ENCODE results near the gene RANBP17.
A peak's percentile ranks its signal among the peaks of the same experiment; 100 is the strongest.

The RANBP17 gene

DNA sequence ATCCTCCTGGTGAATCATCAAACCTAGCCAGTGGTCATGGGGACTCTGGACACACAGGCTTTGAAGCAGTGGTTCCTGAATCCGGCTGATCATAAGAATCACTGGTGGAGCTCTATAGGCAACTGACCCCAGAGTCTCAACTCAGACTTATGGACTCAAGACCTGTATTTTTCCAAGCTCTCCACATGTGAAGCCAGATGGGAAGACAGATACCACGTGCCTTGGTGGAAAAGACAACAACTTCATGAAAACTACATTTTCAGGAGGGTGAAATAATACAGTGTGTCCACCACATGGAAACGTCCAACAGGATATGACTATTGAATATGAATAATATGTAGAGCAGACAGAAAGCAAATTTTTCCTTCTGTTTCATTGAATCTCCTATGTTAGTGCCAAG lies 44.6 kb upstream of the RANBP17 start:
- TF ChIP-seq ZNF565 (CRISPR knock-in tag; conservative IDR thresholded peaks at IDR 0.05; ENCODE audit: low read depth) (no peak), ESRRG (CRISPR knock-in tag; IDR thresholded peaks at IDR 0.05) (no peak), SNAI2 (CRISPR knock-in tag; IDR thresholded peaks at IDR 0.05) (no peak), TCF4 (CRISPR knock-in tag; IDR thresholded peaks at IDR 0.05; ENCODE audit: borderline replicate concordance) (no peak), RARB (CRISPR knock-in tag; IDR thresholded peaks at IDR 0.05) (no peak), CSDC2 (CRISPR knock-in tag; IDR thresholded peaks at IDR 0.05) (no peak), ZNF8 (CRISPR knock-in tag; IDR thresholded peaks at IDR 0.05) (no peak), OSR1 (CRISPR knock-in tag; IDR thresholded peaks at IDR 0.05) (no peak), ZFP30 (CRISPR knock-in tag; IDR thresholded peaks at IDR 0.05) (no peak), ZC3H10 (CRISPR knock-in tag; IDR thresholded peaks at IDR 0.05) (no peak)
- TF ChIP-seq, protein P1, sequence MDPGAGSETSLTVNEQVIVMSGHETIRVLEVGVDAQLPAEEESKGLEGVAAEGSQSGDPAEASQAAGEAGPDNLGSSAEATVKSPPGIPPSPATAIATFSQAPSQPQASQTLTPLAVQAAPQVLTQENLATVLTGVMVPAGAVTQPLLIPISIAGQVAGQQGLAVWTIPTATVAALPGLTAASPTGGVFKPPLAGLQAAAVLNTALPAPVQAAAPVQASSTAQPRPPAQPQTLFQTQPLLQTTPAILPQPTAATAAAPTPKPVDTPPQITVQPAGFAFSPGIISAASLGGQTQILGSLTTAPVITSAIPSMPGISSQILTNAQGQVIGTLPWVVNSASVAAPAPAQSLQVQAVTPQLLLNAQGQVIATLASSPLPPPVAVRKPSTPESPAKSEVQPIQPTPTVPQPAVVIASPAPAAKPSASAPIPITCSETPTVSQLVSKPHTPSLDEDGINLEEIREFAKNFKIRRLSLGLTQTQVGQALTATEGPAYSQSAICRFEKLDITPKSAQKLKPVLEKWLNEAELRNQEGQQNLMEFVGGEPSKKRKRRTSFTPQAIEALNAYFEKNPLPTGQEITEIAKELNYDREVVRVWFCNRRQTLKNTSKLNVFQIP (CRISPR knock-in tag; IDR thresholded peaks at IDR 0.05; ENCODE audit: borderline replicate concordance, low read depth) = no peak
- TF ChIP-seq, protein P2, sequence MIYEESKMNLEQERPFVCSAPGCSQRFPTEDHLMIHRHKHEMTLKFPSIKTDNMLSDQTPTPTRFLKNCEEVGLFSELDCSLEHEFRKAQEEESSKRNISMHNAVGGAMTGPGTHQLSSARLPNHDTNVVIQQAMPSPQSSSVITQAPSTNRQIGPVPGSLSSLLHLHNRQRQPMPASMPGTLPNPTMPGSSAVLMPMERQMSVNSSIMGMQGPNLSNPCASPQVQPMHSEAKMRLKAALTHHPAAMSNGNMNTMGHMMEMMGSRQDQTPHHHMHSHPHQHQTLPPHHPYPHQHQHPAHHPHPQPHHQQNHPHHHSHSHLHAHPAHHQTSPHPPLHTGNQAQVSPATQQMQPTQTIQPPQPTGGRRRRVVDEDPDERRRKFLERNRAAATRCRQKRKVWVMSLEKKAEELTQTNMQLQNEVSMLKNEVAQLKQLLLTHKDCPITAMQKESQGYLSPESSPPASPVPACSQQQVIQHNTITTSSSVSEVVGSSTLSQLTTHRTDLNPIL (CRISPR knock-in tag; IDR thresholded peaks at IDR 0.05; ENCODE audit: low read depth) = no peak
- no peak for ATAC-seq

DNA sequence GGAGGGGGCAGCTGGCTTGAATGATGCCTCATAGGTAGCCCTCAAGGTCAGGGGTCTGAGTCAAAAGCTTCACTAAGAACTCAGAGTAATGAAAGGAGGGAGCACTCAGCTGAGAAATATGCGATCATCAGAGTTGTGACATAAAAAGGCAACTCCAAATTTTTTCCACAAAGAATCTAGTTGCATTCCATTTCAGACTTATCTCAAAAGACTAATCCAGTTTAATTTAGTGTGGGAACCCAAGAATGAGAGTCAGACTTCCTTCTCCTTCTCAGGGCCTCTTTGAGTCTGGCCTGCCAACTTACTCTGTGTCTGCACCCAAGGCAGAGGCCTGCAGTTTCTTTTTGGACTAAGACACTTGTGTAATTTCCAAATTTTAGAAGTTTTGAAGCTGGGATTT lies 43.6 kb upstream of the RANBP17 start:
- TF ChIP-seq SNAI2 (CRISPR knock-in tag; IDR thresholded peaks at IDR 0.05) = no peak
- TF ChIP-seq ISL1 (CRISPR knock-in tag; IDR thresholded peaks at IDR 0.05) = peak; percentile 20; the same call in 1 of the 2 replicates
- ATAC-seq = no peak

DNA sequence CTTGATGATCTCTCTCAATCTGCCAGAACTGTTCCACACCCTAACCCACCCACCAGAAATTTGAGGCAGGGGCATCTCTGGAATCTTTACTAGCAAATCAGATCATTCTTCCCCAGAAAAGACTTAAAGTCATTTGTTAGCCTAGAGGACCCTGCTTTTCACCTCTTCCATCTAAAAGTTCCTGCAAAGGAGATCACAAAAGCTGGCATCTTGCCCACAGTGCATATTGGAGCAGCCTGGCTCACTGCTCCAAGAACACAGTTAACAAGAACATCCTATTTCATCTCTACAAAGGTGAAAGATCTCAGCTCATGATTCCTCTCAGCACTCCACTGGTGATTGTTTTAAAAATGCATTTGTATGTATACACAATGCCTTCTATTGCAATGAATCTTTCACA lies 42.0 kb upstream of the RANBP17 start:
- TF ChIP-seq ZNF8 (CRISPR knock-in tag; IDR thresholded peaks at IDR 0.05) = no peak
- TF ChIP-seq ARNTL (CRISPR knock-in tag; IDR thresholded peaks at IDR 0.05; ENCODE audit: borderline replicate concordance, low read depth) = no peak
- TF ChIP-seq, protein P3, sequence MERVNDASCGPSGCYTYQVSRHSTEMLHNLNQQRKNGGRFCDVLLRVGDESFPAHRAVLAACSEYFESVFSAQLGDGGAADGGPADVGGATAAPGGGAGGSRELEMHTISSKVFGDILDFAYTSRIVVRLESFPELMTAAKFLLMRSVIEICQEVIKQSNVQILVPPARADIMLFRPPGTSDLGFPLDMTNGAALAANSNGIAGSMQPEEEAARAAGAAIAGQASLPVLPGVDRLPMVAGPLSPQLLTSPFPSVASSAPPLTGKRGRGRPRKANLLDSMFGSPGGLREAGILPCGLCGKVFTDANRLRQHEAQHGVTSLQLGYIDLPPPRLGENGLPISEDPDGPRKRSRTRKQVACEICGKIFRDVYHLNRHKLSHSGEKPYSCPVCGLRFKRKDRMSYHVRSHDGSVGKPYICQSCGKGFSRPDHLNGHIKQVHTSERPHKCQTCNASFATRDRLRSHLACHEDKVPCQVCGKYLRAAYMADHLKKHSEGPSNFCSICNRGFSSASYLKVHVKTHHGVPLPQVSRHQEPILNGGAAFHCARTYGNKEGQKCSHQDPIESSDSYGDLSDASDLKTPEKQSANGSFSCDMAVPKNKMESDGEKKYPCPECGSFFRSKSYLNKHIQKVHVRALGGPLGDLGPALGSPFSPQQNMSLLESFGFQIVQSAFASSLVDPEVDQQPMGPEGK (CRISPR knock-in tag; IDR thresholded peaks at IDR 0.05; ENCODE audit: borderline replicate concordance) = no peak
- TF ChIP-seq, protein P4, sequence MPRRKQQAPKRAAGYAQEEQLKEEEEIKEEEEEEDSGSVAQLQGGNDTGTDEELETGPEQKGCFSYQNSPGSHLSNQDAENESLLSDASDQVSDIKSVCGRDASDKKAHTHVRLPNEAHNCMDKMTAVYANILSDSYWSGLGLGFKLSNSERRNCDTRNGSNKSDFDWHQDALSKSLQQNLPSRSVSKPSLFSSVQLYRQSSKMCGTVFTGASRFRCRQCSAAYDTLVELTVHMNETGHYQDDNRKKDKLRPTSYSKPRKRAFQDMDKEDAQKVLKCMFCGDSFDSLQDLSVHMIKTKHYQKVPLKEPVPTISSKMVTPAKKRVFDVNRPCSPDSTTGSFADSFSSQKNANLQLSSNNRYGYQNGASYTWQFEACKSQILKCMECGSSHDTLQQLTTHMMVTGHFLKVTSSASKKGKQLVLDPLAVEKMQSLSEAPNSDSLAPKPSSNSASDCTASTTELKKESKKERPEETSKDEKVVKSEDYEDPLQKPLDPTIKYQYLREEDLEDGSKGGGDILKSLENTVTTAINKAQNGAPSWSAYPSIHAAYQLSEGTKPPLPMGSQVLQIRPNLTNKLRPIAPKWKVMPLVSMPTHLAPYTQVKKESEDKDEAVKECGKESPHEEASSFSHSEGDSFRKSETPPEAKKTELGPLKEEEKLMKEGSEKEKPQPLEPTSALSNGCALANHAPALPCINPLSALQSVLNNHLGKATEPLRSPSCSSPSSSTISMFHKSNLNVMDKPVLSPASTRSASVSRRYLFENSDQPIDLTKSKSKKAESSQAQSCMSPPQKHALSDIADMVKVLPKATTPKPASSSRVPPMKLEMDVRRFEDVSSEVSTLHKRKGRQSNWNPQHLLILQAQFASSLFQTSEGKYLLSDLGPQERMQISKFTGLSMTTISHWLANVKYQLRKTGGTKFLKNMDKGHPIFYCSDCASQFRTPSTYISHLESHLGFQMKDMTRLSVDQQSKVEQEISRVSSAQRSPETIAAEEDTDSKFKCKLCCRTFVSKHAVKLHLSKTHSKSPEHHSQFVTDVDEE (CRISPR knock-in tag; IDR thresholded peaks at IDR 0.05) = no peak
- TF ChIP-seq ZC3H10 (CRISPR knock-in tag; IDR thresholded peaks at IDR 0.05) = no peak
- TF ChIP-seq CSDC2 (CRISPR knock-in tag; IDR thresholded peaks at IDR 0.05) = no peak
- TF ChIP-seq RARB (CRISPR knock-in tag; IDR thresholded peaks at IDR 0.05) = no peak
- TF ChIP-seq ZNF565 (CRISPR knock-in tag; conservative IDR thresholded peaks at IDR 0.05; ENCODE audit: low read depth) = no peak
- no peak for TF ChIP-seq ZFP30 (CRISPR knock-in tag; IDR thresholded peaks at IDR 0.05)
- TF ChIP-seq, protein P2 (CRISPR knock-in tag; IDR thresholded peaks at IDR 0.05; ENCODE audit: low read depth) = no peak
- ATAC-seq = no peak

DNA sequence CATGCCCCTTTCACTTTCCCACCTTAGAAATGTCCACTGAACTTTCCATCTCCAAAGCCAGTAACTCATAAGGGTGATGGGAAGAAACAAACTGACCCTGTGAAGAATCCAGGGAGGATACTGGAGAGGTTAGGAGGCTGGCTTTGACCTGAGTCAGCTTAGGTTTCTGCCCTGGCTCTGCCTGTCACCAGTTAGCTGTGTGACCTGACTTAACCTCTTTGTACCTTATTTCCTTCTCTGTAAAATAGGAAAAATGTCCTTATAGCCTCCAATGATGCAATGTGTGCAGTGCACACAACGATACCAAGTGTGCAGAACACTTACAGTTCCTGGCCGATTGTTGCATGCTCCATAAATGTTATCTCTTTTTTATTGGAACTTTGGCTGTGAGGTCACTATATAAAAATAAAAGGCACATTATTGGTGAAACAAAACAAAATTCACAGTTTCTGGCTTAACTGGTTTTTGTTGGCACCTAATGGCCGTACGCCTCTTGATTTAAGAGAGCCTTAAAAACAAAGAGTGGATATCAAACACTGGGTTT lies 40.5 kb upstream of the RANBP17 start:
- TF ChIP-seq RARB (CRISPR knock-in tag; IDR thresholded peaks at IDR 0.05) = no peak
- no peak for TF ChIP-seq ZC3H10 (CRISPR knock-in tag; IDR thresholded peaks at IDR 0.05)
- TF ChIP-seq SNAI2 (CRISPR knock-in tag; IDR thresholded peaks at IDR 0.05) = no peak
- TF ChIP-seq ARNTL (CRISPR knock-in tag; IDR thresholded peaks at IDR 0.05; ENCODE audit: borderline replicate concordance, low read depth) = no peak
- no peak for TF ChIP-seq ZFP30 (CRISPR knock-in tag; IDR thresholded peaks at IDR 0.05)
- TF ChIP-seq PPARA (CRISPR knock-in tag; IDR thresholded peaks at IDR 0.05; ENCODE audit: borderline replicate concordance) = no peak
- no peak for TF ChIP-seq CSDC2 (CRISPR knock-in tag; IDR thresholded peaks at IDR 0.05)
- no peak for TF ChIP-seq ZNF565 (CRISPR knock-in tag; conservative IDR thresholded peaks at IDR 0.05; ENCODE audit: low read depth)
- TF ChIP-seq BACH2 (CRISPR knock-in tag; IDR thresholded peaks at IDR 0.05; ENCODE audit: borderline replicate concordance) = no peak
- no peak for ATAC-seq

All from SK-N-SH treated with all-trans-retinoic acid at 6 μM for 48 hours (cell line).